ENCODE results near the gene NEDD4. TPM values are rescaled to one million over a fixed set of nuclear protein-coding genes. Genes with fewer than 3 reads are reported as not detected.
A peak's percentile ranks its signal among the peaks of the same experiment; 100 is the strongest.

Gene NEDD4
- total RNA-seq, 1 donor from 2014 or later, result 28.4 TPM

DNA sequence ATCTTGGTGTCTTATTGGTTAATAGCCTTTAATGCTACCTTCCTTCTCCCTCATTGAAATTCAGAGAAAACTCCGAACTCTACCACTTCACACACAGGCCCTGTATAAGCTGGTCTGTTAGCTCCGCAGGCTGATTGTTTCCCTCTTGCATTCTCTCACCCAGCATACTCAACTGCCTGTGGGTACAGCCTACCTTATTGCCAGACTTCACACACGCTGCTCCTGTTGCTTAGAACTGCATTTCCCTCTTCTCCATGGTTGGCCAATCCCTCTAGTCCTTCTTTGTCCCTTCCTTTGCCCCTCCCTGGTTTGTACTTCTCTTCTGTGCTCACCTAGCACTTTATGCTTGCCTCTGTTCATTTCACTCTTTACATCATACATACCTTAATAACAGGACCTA lies 157.5 kb downstream of the NEDD4 start:
- H3K9me3 Mint-ChIP-seq (ENCODE audit: low read depth), result no peaks in the 10 kb centered on the region
- no peak overlapping the region for H3K4me3 Mint-ChIP-seq (ENCODE audit: unreplicated experiment)
- H3K36me3 Mint-ChIP-seq (ENCODE audit: low read depth), result peaks cover 14% of the 10 kb centered on the region

DNA sequence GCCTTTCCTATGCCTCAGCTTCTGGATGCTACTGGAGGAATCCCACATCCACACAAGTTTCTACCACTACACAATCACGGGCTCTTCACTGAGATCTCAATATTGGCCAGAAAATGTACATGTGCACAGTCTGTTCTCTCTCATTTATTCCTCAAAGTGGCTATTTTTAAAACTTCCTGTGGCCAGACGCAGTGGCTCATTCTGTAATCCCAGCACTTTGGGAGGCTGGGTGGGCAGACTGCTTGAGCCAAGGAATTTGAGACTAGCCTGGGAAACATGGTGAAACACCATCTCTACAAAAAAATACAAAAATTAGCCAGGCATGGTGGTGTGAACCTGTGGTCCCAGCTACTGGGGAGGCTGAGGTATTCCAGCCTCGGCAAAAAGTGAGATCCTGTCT lies 159.1 kb downstream of the NEDD4 start:
- TF ChIP-seq, protein P1, sequence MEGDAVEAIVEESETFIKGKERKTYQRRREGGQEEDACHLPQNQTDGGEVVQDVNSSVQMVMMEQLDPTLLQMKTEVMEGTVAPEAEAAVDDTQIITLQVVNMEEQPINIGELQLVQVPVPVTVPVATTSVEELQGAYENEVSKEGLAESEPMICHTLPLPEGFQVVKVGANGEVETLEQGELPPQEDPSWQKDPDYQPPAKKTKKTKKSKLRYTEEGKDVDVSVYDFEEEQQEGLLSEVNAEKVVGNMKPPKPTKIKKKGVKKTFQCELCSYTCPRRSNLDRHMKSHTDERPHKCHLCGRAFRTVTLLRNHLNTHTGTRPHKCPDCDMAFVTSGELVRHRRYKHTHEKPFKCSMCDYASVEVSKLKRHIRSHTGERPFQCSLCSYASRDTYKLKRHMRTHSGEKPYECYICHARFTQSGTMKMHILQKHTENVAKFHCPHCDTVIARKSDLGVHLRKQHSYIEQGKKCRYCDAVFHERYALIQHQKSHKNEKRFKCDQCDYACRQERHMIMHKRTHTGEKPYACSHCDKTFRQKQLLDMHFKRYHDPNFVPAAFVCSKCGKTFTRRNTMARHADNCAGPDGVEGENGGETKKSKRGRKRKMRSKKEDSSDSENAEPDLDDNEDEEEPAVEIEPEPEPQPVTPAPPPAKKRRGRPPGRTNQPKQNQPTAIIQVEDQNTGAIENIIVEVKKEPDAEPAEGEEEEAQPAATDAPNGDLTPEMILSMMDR (IDR thresholded peaks at IDR 0.05), result no peak
- Mint-ChIP-seq H3K36me3 (ENCODE audit: low read depth) (peaks cover 23% of the 10 kb centered on the region), H3K9me3 (ENCODE audit: low read depth) (no peaks in the 10 kb centered on the region), H3K27ac (ENCODE audit: unreplicated experiment) (no peak overlapping the region), H3K4me1 (ENCODE audit: low read depth) (peaks cover 2% of the 10 kb centered on the region), H3K4me3 (ENCODE audit: unreplicated experiment) (peak overlapping the region; percentile 7), H3K27me3 (ENCODE audit: low read depth) (no peaks in the 10 kb centered on the region)
- no peak for DNase-seq (ENCODE audit: low spot score)

More for the DNA sequence above, 157.5 kb downstream of the NEDD4 start:
- Mint-ChIP-seq H3K27ac (ENCODE audit: unreplicated experiment) (no peak overlapping the region), H3K27me3 (ENCODE audit: low read depth) (no peaks in the 10 kb centered on the region), H3K4me1 (ENCODE audit: low read depth) (peaks cover 2% of the 10 kb centered on the region)
- no peak for DNase-seq (ENCODE audit: low spot score)
- TF ChIP-seq, protein P1 (IDR thresholded peaks at IDR 0.05), result no peak

DNA sequence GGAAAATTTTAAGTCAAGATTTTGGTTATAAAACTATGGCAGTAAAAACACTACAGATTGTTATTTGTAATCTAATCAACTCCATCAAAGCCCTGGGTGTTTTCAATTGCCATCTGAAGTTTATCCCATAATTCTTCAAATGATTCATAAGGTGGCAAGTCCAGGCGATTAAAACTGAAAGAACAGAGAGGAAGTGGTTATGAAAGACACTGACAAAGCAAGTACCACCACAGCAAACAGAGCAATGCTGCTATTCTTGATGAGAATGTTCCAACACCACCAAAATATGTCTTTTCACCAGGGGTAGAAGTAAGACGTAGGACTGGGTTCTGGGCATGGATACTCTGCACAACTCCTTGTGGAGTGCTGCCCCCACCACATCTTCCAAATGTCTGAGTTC lies 163.6 kb downstream of the NEDD4 start:
- TF ChIP-seq, protein P1 (IDR thresholded peaks at IDR 0.05), result no peak
- Mint-ChIP-seq H3K4me1 (ENCODE audit: low read depth) (peaks cover 4% of the 10 kb centered on the region), H3K9me3 (ENCODE audit: low read depth) (no peaks in the 10 kb centered on the region), H3K4me3 (ENCODE audit: unreplicated experiment) (no peak overlapping the region), H3K27me3 (ENCODE audit: low read depth) (no peaks in the 10 kb centered on the region), H3K27ac (ENCODE audit: unreplicated experiment) (no peak overlapping the region), H3K36me3 (ENCODE audit: low read depth) (peaks cover 21% of the 10 kb centered on the region)
- no peak for DNase-seq (ENCODE audit: low spot score)

DNA sequence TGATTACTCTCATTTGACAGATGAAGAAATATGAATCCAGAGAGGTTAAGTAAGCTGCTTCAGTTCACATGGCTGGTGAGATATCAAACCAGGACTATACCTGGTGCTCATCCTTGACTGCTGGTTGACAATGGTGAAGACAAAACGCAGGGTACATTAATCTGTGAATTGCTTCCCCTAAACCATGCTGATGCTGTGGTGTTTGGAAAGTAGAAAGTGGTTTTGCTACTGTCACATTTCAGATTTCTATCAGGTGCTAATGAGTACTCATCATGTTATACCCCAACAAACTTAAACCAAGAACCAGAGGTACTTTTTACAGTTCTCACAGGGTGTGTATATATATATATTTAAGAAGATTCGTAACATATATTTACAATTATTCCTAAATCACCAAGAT lies 165.5 kb downstream of the NEDD4 start:
- DNase-seq (ENCODE audit: low spot score), result no peak
- H3K36me3 Mint-ChIP-seq (ENCODE audit: low read depth), result peaks cover 20% of the 10 kb centered on the region
- H3K27ac Mint-ChIP-seq (ENCODE audit: unreplicated experiment), result no peak overlapping the region
- peaks cover 19% of the 10 kb centered on the region for H3K4me1 Mint-ChIP-seq (ENCODE audit: low read depth)
- TF ChIP-seq, protein P1 (IDR thresholded peaks at IDR 0.05), result no peak
- no peak overlapping the region for H3K4me3 Mint-ChIP-seq (ENCODE audit: unreplicated experiment)
- no peaks in the 10 kb centered on the region for H3K9me3 Mint-ChIP-seq (ENCODE audit: low read depth)
- no peaks in the 10 kb centered on the region for H3K27me3 Mint-ChIP-seq (ENCODE audit: low read depth)

DNA sequence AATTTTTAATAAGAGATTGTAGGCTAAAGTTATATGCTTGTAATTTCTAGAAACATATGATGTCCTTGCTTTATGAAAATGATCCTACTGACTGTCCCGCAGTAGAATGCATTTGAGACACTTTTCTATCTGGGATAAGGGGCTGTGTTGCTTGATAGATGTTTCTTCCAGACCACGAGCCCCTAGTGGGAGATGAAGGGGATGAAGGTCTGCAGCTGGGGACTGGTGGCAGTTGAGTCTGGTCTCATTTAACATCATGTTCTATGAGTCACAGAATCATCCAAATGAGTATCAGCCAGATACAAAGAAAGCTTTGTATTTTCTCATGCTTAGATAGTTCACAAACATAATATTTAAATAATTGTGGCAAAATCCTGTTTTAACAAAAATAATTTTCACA lies 166.2 kb downstream of the NEDD4 start:
- no peak for DNase-seq (ENCODE audit: low spot score)
- peak overlapping the region; percentile 30 for H3K27ac Mint-ChIP-seq (ENCODE audit: unreplicated experiment)
- peaks cover 14% of the 10 kb centered on the region for H3K36me3 Mint-ChIP-seq (ENCODE audit: low read depth)
- H3K4me3 Mint-ChIP-seq (ENCODE audit: unreplicated experiment), result no peak overlapping the region
- H3K4me1 Mint-ChIP-seq (ENCODE audit: low read depth), result peaks cover 21% of the 10 kb centered on the region
- no peaks in the 10 kb centered on the region for H3K27me3 Mint-ChIP-seq (ENCODE audit: low read depth)
- TF ChIP-seq, protein P1 (IDR thresholded peaks at IDR 0.05), result peak; percentile 24
- H3K9me3 Mint-ChIP-seq (ENCODE audit: low read depth), result no peaks in the 10 kb centered on the region

Data from chondrocyte (in vitro differentiated cells).